HG02763 (cell line): ENCODE results near the gene TMED10.
A peak's percentile ranks its signal among the peaks of the same experiment; 100 is the strongest.

Experiments
- ATAC-seq: cut with Tn5 transposase; IDR thresholded peaks from one replicate; pipeline ENCODE4 v1.9.1; 2021; ENCODE audit warnings: mild to moderate bottlenecking, moderate library complexity; ENCODE audit not compliant: unreplicated experiment

TMED10 gene

GRCh38 chr14:75176142-75176820 lies at the start of gene TMED10:
Gene TMED10, minus strand, starts transcription at chr14:75176612. Its CDS starts 33 bp downstream, at chr14:75176579.
- peak; percentile 75 for ATAC-seq

- ATAC-seq = no peak
These were observed 48.1 kb upstream of the TMED10 start for GRCh38 chr14:75224561-75224960.

- ATAC-seq = no peak
These were observed 47.3 kb upstream of the TMED10 start for GRCh38 chr14:75223664-75224154.

GRCh38 chr14:75222208-75222701 lies 45.8 kb upstream of the TMED10 start:
- peak; percentile 40 for ATAC-seq

- no peak for ATAC-seq
These were observed 45.4 kb upstream of the TMED10 start for GRCh38 chr14:75221797-75222196.

GRCh38 chr14:75220156-75220555 lies 43.7 kb upstream of the TMED10 start:
- ATAC-seq = no peak

- ATAC-seq = no peak
These were observed 41.2 kb upstream of the TMED10 start for GRCh38 chr14:75217508-75218206.

GRCh38 chr14:75216427-75217006 lies 40.1 kb upstream of the TMED10 start:
- ATAC-seq = no peak

- no peak for ATAC-seq
These were observed 39.1 kb upstream of the TMED10 start for GRCh38 chr14:75215520-75215919.

- ATAC-seq = no peak
These were observed 38.1 kb upstream of the TMED10 start for GRCh38 chr14:75214558-75214957.

- ATAC-seq = no peak
These were observed 36.8 kb upstream of the TMED10 start for GRCh38 chr14:75213172-75213571.

- no peak for ATAC-seq
These were observed 32.4 kb upstream of the TMED10 start for GRCh38 chr14:75208843-75209242.

- ATAC-seq = no peak
These were observed 29.8 kb upstream of the TMED10 start for GRCh38 chr14:75206190-75206589.

- ATAC-seq = no peak
These were observed 29.2 kb upstream of the TMED10 start for GRCh38 chr14:75205591-75205990.

- ATAC-seq = no peak
These were observed 27.7 kb upstream of the TMED10 start for GRCh38 chr14:75204116-75204515.

- ATAC-seq = no peak
These were observed 26.2 kb upstream of the TMED10 start for GRCh38 chr14:75202657-75203056.

- no peak for ATAC-seq
These were observed 24.7 kb upstream of the TMED10 start for GRCh38 chr14:75201087-75201486.

- ATAC-seq = no peak
These were observed 24.0 kb upstream of the TMED10 start for GRCh38 chr14:75200451-75200850.

GRCh38 chr14:75198291-75198933 lies 22.0 kb upstream of the TMED10 start:
- ATAC-seq = no peak

- no peak for ATAC-seq
These were observed 20.9 kb upstream of the TMED10 start for GRCh38 chr14:75197338-75197737.

- no peak for ATAC-seq
These were observed 20.1 kb upstream of the TMED10 start for GRCh38 chr14:75196468-75196867.
